Stimulated activated naive CD8-positive, alpha-beta T cell treated with anti-CD3 and anti-CD28 coated beads, Interleukin-15, Interleukin-2, amounts not matched to agents 100 U/mL and 50 U/mL, for 24 hours (primary cell): Measurements from ENCODE around the gene KCNA2.

Experiments
- ATAC-seq: fragments of 150-1000 bp; cut with Tn5 transposase; one replicate; pipeline ENCODE4 v1.10.0; 2021
- DNase-seq: peaks from one replicate; pipeline ENCODE4 v3.0.0; 2021

KCNA2 gene

DNA sequence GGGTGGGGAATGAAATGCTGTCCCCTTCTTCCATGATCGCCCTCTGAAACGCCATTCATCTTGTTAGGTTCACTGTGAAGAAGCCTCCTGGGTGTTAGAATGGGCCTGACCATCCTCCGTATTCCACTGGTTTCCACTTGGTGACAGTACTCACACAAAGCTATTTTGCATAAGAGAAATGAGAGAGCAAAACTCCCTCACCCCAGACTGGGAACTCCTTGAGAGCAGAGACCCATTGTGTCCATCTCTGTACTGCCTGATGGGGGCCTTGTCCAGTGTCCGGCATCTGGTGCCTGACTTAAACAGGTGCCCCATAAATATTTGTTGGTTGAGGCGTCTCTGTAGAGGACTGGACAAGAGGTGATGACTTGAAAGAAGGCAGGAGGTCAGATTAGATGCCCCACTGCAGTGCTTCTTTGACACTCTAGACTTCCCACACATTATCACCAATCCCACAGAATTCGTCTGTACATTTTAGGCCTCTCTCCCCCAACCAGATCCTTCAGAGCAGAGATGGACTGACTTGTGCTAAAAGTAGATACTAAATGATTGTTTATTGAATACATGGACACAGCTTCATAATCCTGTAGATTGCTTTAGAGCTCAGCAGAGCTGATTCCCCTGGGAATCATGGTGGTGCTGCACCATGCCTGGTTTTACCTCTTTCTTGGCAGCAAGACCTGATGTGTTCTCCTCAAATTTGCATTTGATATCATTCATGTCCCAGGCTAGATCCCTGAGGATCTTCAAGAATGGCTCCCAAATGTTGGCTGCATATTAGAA, 22.4 kb upstream of the KCNA2 start:
- peak; percentile 2 for DNase-seq
- no peak for ATAC-seq

DNA sequence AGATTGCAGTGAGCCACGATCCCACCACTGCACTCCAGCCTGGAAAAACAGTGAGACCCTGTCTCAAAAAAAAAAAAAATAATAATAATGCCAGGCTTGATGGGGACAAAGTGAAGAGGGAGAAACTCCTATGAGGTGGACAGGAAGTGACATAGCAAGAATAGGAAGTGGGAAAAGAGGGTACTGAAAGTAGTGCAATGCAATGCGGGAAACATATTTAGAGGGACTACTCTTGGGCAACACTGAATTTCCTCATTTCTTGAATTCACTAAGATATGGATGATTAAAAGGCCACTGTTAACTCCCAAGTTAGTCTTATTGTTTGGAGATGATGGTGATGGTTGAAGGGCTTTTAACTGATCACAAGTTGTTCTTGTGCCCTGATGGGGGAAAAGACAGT, 21.6 kb upstream of the KCNA2 start:
- DNase-seq = no peak
- ATAC-seq = no peak

DNA sequence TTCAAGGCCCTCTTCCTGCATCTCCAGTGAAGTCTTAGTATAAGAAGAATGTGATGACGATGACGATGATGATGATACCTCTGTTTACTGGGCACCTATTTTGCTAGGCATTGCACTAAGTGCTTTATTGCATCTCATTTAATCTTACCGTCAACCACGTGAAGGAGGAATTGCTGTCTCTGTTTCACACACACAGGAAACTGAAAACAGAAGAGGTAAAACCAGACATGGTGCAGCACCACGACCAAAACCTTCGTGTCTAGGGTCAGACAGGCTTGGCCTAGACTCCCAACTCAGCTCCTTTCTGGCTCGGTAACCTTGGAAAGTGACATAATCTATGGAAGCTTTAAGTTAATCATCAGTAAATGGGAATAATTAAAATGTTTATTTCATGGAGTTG, 20.7 kb upstream of the KCNA2 start:
- ATAC-seq (no peak), DNase-seq (no peak)

DNA sequence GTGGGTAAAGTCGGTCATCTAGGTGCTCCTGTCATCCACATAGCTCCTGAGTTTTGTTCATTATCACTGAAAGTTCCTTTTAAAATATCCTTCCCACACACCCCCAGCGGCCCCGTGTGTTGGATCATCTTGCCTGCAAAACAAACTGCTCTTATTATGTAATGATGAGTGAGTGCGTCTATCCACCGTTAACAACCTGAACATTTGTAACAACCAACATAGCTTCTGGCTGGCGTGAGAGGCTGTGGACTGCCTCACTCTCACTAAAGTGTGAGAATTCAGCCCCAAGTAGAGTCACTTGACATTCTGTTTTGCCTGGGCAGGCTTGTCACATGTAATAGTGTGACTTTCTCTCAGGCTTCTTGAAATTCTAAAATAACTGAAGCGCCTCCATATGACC, 14.5 kb upstream of the KCNA2 start:
- DNase-seq = no peak
- ATAC-seq = no peak

- DNase-seq (no peak), ATAC-seq (no peak)
Observed at GRCh38 chr1:110620250-110620615, 14.1 kb upstream of the KCNA2 start.

DNA sequence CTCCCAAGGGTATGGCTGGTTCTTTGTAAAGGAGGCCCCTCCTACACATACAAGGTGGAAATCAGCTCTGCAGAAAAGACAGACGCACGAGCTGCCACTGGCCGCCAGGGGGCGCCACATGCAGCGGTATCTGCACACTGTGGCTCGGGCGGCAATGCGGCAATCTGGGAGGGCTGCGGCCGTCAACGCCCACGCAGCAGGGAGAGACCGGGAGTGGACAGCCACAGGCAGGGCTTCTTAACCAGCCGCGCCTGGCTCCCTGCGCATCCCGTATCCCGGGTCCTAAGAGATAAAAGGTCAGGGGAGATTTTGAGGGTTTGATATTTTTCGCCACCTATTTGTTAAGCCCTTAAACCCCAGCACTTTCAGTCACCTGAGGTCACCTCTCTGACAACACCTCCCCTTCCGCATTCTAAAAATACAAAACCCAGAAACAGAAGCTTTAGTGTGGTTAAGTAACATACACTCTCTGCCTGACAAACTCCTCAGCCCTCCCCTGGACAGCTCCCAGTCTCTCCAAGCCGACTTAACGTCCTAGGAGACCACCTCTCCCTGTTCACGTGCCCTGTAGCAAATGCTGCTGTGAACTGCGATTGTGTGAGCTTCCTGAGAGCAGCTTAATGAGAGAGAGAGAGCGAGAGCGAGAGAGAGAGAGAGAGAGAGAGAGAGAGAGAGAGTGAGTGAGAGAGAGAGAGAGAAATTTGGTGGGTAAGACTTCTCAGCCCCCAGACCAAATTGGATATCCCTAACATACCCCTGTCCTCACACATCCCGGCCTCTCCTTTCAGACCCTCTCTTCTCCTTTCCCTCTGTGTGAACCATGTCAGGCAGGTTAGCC, 13.5 kb upstream of the KCNA2 start:
- peak; percentile 92 for ATAC-seq
- peak; percentile 92 for DNase-seq

DNA sequence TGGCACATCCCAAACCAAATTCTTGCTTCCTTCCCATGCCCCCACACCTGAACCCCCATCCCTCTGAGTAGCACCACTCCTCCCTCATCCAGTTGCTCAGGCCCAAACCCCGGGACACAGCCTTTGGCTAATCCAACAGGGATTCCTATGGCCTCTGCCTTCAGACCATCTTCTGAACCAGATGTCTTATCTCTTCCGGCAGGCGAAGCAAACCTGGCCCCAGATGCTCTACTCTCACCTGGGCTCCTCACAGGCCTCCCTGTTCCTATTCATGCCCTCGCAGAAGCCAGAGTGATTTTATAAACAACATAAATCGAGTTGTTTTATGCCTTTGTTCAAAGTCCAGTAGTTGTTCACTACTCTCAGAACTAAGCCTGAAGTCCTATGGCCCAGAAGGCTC, 12.5 kb upstream of the KCNA2 start:
- no peak for DNase-seq
- no peak for ATAC-seq

- DNase-seq (no peak), ATAC-seq (no peak)
Observed at GRCh38 chr1:110617589-110617988, 11.4 kb upstream of the KCNA2 start.

DNA sequence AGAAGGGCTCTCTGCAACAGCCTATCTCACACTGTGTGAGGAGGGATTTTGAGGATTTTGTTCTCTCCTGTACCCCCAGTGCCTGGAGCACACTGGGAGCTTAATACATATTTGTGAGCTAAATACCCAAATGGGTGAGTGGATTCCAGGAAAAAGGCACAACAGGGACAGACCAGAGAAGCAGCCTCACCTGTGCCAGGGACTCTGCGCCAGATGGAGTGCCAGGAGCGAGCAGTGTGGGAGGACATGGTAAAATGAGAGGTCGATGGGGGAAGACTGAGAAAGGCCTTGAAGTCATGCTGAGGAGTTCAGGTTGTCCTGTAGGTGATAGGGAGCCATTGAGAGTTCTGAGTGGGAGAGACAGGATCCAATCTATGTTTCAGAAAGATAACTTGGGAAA, 11.0 kb upstream of the KCNA2 start:
- ATAC-seq = no peak
- no peak for DNase-seq

DNA sequence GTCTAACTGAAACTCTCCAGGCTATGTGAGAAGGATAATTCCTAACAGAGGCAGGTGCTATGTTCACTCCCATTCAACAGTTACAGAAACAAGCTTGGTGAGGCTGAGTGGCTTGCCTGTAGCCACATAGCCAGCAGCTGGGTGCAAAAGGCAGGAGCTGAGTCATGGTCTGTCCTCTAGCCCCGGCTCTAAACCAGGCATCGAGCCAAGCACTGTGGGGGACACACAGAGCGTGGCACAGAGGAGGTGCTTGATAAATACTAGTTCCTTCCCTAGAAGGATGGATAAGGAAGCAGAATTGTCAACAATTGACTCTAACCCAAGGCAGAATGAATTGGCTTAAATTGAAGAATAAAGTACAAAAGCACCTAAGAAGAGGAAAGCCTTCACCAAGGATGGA, 10.4 kb upstream of the KCNA2 start:
- ATAC-seq (no peak), DNase-seq (no peak)

DNA sequence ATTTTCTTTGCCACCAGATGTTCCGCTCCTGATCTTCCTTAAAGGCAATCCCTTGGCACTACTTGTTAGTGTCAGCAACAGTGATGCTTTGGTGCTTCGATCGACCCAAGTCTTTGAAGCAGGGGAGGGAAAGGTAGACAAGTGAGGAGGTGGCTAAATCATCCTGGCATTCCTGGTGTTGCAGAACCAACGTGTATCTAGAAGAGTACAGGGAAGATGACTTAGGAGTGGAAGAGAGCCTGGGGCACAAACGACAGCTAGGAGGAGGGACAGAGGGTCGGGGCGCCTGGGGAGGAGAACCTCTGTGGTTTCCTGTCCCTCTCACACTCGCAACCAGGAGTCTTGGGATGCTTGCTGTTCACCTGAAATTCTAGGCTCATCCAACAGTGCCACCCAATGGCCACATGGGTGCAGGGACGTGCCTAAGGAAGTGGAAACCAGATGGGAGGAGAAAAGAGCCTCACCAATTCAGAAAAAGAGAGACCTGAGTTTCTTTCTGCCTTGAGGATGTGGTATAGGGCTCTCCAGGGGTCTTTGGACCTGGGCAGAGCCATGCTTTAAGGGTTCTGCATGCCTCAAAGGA, 9.5 kb upstream of the KCNA2 start:
- DNase-seq (peak; percentile 63), ATAC-seq (peak; percentile 36)

DNA sequence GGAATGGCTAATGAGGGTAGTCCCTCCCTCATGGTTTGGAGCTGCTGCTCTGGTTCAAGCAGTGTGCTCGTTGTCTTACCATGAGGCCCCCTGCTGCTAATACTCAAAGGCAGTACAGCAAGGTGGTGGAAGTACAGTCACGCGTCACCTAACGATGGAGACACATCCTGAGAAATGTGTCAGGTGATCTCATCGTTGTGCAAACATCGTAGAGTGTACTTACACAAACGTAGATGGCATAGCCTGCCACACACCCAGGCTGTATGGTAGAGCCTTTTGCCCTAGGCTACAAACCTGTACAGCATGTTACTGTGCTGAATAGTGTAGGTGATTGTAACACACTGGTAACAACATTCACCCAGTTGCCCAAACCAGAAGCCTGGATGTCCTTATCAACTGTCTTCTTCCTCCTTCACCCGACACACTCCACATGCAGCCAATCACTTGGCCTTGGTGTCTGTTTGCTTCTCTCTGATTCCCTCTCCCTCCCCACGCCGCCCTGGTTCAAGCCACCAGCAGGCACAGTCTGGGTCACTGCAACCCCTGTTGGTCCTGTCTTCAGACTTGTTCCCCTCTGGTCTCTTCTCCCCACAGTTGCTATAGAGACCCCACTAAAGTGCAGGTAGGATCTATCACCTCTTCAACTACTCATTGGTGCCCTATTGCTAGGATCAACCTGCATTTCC, 6.0 kb upstream of the KCNA2 start:
- no peak for ATAC-seq
- no peak for DNase-seq

- ATAC-seq = no peak
- no peak for DNase-seq
Observed at GRCh38 chr1:110610696-110611286, 4.6 kb upstream of the KCNA2 start.

GRCh38 chr1:110610084-110610483, 3.9 kb upstream of the KCNA2 start:
- ATAC-seq = no peak
- no peak for DNase-seq

DNA sequence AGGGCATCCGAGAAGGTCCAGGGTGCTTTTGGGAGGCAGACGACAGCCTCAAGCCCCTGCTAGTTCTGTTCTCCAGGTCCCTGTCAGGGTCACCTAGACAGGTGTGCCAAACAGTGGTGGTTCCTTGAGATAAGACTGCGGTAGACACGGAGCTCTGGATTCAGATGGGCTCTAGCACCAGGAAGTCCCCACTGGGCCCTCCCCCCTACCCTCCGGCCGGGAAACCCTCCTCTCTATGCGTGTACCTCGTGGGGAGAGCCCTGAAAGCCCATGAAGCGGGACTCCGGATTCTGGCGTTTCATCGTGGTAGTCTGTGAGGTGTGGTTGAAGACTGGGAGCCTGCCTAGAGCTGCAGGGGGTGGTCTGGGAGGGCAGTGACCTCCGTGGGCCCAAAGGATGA, 2.1 kb upstream of the KCNA2 start:
- ATAC-seq = no peak
- DNase-seq = no peak

- DNase-seq (no peak), ATAC-seq (no peak)
Observed at GRCh38 chr1:110607536-110608230, 1.5 kb upstream of the KCNA2 start.

DNA sequence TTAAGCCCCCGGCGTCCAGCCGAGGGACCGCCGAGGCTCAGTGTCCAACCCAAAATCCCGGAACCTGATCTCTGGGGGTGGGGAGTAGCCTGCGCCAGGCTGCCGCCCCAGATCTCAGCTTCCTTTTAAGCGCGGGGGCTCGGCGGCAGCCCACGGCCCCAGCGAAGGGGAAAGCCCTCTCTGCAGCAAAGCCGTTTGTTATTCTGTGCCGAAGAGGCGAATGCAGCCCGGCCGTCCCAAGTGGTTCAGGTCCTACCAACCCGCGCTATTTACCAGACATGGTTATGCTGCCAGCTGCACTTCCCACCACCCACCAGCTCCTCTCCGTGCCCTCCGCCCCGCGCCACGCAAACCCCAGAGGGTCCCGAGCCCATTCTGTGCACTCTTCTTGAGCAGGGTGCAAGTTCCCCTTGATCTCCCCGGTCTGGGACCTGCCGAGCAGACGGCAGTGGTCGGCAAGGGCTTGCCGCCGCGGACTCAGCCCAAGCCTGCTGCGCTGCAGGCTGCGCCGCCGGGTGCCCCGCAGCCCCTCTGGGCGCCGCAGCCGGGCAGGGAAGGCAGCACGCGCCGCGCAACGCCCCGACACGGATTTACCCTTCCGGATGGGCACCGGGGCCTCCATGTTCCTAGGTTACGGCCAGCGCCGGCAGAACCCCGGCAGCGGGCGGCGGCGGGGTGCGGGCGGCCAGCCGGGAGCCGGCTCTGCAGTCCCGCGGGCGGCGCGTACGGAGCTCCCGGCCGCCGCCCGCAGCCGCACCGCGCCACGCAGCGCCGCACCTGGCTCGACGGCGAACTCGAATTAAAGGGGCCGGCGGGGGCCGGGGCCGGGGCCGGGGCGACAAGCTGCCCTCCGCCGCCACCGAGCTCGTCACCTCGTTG, 738 bp upstream of the KCNA2 start:
- peak; percentile 25 for DNase-seq

DNA sequence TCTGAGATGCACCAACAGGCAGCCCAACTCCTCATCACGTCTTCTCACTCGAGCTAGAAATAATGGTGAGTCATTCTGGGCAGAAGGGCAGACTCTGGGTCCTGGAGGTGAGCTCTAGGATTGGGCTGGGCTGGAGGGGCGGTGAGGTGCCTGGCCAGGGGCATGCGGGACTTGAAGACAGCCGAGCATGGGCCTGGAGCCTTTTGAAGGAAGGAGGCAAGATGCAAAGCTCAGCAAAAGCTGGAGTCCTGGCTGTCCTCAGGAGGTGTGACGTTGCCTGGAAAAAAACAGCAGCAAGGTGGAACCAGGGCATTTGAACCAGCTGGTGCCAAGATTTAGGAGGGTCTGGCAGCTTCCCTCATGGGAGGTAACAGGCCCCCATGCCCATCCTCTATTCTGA, 712 bp downstream of the KCNA2 start:
- DNase-seq = no peak
- ATAC-seq = no peak

More for the DNA sequence above, 738 bp upstream of the KCNA2 start:
- ATAC-seq = no peak

DNA sequence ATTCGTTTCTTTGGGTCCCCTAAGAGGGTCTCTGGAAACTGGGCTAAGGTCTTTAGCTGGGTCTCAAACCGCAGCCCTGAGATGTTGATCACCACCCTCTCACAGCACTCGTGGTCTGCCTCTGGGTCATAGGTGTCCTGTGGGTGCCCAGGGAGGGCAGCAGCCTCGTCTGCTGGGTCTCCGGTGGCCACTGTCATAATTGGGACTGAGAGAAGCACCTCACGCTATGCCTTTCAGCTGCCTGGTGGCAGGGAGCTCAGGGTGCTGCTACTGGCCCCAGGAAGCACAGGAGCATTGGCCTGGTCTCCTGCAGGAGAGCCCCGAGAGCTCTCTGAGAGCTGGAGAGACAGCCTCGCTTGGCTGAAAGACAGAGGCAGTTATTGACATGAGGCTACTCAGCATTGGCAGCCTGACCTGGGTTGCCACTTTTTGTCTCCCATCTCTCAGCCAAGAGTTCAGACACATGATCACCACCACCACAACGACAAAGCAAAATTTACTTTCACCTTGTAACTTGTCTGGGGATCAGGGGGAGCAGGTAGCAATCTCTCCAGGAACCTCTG, 1.5 kb downstream of the KCNA2 start:
- DNase-seq = no peak
- no peak for ATAC-seq

DNA sequence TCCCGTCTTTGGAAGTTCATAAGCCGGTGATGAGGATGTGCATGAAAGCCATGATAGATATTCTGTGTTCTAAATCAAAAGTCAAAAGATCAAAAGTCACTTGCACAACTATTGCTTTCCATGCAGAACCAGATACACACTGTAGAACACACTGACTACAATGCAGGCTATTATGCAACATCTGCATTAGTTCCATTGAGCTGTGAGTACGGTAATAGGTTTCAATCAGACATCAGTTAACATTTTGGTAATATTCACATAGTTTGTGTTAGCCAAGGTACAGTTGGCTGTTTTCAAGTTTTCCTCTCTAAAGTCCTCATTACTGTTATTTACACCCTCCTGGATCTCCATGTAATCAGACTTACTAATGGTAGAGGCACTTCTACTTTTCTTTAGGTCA, 3.1 kb downstream of the KCNA2 start:
- ATAC-seq = no peak
- no peak for DNase-seq
